ENCODE measurements around the gene TMEM38A.
"Not testable (repeated sequence)": the region's sequence is repeated elsewhere in the genome, so short reads cannot be mapped to it uniquely, and the experiment has no call there.

TMEM38A gene

GRCh38 chr19:16722591-16722990, 61.7 kb downstream of the TMEM38A start:
- DNase-seq, result no peak
- in situ Hi-C loops (cut with HindIII; ENCODE audit: low pct_ligation_motif_present, low pct_unique_long_range_greater_than_20kb, low sequenced_read_pairs), result no loop called here

GRCh38 chr19:16726916-16727315, 66.0 kb downstream of the TMEM38A start:
- DNase-seq, result no peak
- in situ Hi-C loops (cut with HindIII; ENCODE audit: low pct_ligation_motif_present, low pct_unique_long_range_greater_than_20kb, low sequenced_read_pairs), result no loop called here

GRCh38 chr19:16735650-16736266, 74.8 kb downstream of the TMEM38A start:
- in situ Hi-C loops (cut with HindIII; ENCODE audit: low pct_ligation_motif_present, low pct_unique_long_range_greater_than_20kb, low sequenced_read_pairs); DNase-seq: not testable (repeated sequence)

- in situ Hi-C loops (cut with HindIII; ENCODE audit: low pct_ligation_motif_present, low pct_unique_long_range_greater_than_20kb, low sequenced_read_pairs), result no loop called here
- no peak for DNase-seq
Observed at GRCh38 chr19:16736709-16737108, 75.8 kb downstream of the TMEM38A start.

- DNase-seq, result no peak
- in situ Hi-C loops (cut with HindIII; ENCODE audit: low pct_ligation_motif_present, low pct_unique_long_range_greater_than_20kb, low sequenced_read_pairs), result no loop called here
Observed at GRCh38 chr19:16737911-16738310, 77.0 kb downstream of the TMEM38A start.

- no peak for DNase-seq
- in situ Hi-C loops (cut with HindIII; ENCODE audit: low pct_ligation_motif_present, low pct_unique_long_range_greater_than_20kb, low sequenced_read_pairs), result no loop called here
Observed at GRCh38 chr19:16739546-16739945, 78.6 kb downstream of the TMEM38A start.
